Kasumi-1 (cell line): ENCODE results near the gene WDR31.
"Not testable (repeated sequence)": the region's sequence is repeated elsewhere in the genome, so short reads cannot be mapped to it uniquely, and the experiment has no call there.

ENCODE experiments used
- DNase-seq, 2 experiments: peaks; one replicate each; lab custom pipeline; 2025; lab: John Stamatoyannopoulos, UW

WDR31 gene

DNA sequence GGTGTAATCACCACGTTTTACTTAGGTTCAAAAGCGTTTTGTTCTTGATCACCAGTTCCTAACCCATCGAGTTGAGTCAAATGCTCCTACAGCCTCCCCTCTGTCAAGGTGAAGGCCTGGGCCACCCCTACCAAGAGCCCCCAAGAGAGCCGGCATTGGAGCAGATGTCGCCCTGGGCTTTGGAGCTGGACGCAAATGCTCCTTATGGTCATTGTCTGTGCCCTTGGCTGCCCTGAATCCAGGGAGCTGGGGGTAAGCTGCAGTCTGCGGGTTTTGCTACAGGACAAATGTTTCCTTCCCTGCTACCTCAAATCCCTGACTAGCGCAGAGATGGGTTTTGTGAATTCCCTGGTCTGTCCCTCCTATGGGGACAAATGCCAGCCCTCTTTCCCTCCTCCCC, 41.8 kb downstream of the WDR31 start:
- no peak for DNase-seq

DNA sequence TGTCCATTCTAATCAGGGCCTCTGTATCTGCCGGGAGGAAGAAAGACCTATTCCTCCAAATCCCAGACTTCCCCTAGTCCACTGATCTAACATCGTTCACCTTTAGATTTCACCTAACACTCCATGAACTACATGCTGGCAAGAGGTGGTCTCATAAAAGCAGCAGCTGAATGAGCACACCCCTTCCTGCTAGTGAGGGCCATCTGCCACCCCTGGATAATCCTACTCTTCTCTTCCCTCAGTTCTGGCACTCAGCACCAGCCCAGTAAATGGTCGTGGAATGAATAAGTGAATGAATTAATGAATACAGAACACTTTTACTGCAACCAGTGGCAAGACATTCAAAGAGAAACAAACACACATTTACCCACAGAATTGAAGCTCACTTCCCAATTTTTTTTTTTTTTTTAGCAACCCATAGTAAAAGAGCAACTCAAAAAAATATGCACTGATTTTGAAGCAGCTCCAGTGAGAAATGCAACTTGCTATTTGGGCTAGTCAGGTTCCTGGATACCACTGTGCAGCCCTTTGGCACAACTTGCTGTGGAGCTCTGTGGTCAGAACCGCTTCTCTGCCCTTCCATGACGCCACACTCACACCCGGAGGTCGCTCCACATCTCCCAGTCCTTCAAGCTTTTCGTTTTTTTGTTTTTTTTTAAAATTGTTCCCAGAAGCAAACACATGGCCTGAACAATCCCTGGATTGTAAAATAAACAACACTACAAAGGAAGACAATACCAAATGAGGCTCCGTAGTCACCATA, 43.1 kb downstream of the WDR31 start:
- no peak for DNase-seq

DNA sequence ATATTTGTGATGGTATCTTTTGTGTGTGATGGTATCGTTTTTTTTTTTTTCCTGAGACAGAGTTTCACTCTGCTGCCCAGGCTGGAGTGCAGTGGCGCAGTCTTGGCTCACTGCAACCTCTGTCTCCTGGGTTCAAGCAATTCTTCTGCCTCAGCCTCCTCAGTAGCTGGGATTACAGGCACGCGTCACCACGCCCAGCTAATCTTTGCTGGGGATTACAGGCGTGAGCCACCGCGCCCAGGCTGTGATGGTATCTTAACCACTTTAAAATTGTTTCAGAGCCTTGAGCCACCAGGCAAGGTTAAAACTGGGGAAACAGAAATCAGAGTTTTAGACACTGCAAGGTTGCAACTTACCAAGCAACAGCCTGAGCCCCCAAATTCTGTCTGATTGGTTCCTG, 43.8 kb downstream of the WDR31 start:
- DNase-seq, result not testable (repeated sequence)

DNA sequence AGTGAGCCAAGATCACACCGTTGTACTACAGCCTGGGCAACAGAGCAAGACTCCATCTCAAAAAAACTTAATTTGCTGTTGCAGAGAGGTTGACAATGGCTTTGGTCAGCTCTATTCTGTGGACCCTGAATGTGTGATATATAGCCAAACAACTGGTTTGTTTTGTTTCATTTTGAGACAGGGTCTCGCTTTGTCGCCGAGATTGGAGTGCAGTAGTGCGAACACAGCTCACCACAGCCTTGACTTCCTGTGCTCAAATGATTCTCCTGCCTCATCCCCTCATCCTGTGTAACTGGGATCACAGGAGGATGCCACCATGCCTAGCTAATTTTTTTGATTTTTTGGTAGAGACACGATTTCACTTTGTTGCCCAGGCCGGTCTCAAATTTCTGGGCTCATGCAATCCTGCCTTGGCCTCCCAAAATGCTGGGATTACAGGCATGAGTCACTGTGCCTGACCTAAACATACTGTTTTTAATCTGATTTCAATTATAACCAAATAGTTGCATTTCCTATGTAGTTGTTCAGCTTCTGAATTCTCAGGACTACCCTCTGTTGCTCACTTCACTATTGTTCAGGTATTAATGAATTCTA, 46.7 kb downstream of the WDR31 start:
- no peak for DNase-seq

DNA sequence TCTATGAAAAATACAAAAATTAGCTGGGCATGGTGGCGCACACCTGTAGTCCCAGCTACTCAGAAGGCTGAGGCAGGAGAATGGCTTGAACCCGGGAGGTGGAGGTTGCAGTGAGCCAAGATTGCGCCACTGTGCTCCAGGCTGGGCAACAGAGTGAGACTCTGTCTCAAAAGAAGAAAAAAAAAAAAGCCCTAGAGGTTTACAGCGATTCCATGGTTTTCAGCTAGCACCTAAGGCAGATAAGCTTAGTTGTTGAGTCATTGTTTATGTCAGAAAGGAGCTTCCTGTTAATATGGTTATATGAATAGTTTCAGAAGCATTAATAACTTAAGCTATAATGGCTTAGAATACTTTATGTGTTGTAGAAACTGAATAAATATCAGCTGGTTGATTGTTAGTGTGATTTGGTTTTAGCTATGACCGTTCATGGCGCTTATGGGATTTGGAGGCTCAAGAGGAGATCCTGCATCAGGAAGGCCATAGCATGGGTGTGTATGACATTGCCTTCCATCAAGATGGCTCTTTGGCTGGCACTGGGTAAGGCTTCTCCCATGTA, 49.9 kb downstream of the WDR31 start:
- DNase-seq, result no peak

DNA sequence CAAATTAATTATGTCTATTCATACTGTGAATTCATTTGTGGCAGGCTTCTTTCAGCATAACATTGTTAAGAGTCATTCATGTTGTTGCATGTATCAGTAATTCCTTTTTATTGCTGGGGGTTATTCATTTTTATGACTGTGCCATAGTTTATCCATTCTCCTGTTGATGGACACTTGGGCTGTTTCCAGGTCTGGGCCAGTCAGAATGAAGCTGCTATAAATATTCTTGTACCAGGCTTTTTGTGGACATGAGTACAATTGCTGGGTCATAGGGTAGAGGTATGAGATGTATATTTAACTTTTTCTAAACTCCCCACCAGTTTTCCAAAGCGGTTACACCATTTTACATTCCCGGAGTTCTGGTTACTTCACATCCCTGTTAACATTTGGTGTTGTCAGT, 51.0 kb downstream of the WDR31 start:
- no peak for DNase-seq

DNA sequence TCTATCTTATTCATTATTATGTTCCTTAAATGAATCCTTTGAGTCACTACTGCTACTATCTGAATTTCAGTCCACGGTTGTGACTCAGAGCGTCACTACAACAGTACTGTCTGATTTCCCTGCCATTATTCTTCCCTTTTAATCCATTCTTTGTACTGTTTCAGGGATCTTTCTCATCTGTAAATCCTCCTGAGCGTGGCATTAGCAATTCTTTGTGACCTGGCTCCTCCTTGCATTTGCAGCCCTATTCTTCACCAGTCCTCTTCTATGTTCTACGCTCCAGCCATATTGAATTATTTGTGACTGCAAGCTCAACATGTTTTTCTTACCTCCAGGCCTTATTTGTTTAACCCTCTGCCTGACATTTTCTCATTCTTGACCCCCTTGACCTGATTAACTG, 58.7 kb downstream of the WDR31 start:
- DNase-seq, result no peak

DNA sequence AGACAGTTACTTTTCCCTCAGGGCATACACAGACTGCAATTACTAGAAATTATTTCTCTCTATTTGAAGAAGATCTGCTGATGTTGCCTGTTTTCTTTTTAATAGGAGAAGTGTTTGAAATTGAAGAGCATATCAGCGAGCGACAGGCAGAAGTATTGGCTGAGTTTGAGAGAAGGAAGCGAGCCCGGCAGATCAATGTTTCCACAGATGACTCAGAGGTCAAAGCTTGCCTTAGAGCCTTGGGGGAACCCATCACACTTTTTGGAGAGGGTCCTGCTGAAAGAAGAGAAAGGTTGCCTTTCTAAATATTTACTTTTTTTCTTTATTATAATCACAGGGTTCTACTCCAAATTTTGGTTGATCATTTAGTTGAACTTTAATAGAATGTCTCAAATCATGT, 61.2 kb downstream of the WDR31 start:
- DNase-seq, result no peak

DNA sequence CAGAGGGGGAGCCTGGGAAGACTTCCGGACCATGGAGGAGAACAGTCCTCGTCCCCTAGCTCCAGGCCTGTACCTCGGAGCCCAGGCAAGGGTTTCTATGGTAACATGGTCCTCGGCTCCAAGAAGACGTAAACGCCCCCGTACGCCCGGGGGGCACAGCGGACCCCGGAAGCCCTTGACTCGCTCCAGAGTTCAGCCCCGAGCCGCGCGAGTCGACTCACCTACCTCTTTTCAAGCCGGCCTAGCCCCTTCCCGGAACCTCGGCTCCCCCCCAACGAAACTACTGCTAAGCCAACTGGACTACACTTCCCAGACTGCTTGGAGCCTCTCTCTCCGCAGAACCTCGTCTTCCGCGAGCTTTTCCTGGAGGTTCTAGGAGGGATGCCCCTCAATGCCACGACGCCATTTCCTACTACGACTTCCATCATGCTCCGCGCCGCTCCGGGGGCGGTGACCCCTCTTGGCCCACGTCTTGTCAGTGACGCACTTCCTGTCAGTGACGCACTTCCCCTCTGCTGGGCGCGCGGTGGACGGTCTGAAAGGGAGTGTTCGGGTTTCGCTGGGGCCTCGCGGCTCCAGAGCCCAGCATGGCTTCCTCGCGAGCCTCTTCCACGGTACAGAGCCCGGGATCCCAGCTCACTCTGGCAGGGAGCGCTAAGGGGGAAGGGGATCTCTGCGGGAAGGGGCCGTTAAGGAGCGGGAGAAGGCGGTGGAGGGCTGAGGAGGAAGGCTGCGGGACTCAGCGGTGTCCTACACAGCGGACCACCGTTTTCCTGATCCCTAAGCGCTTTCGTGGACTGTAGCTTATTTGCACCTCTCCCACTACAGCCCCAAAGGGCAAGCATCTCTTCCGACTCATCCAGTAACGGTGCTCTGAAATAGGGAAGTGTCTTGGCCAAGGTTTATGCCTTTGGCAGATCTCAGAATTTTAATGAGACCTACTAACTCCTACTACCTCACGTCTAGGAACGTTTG, 64.6 kb downstream of the WDR31 start, which contains the start of the genes CDC26 and PRPF4:
Gene CDC26, minus strand, starts transcription at position 416 of the 975 bp plus-strand sequence. CDS start 3,065 bp downstream, outside the sequence.
Gene PRPF4, plus strand, starts transcription at position 502 of the 975 bp plus-strand sequence. Its CDS starts 86 bp downstream, at position 588.
- peak; percentile 98 for DNase-seq

DNA sequence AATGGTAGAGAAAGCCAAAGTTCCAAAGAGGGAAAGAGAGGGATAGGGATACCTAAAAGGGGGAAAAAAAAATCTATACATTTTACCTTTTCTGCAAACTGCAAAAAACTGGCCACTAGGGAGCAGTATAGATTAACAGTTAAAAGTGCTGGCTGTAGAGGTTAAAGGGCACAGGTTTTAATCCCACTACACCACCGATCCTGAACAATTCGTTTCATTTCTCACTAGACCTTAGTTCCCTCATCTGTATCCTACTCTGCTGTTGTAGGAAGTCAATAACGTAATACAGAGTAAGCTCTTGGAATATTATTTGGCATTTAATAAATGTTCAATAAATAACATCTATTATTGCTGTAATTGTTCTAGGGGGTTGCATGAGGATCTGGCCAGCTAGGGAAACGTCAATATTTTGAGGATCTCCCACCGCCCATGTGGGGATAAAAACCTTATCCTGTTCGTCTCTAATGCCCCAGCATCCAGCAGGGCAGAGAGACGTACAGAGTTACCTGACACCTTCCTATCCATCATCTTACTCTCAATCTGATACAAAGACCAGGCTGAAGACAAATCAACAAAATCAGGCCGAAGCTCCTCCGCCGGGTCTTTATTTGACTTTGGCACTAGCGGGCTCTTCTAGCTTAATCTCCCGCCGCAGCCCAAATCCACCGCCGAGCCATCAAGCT, 65.5 kb downstream of the WDR31 start:
- DNase-seq, result peak; percentile 72 to 86

DNA sequence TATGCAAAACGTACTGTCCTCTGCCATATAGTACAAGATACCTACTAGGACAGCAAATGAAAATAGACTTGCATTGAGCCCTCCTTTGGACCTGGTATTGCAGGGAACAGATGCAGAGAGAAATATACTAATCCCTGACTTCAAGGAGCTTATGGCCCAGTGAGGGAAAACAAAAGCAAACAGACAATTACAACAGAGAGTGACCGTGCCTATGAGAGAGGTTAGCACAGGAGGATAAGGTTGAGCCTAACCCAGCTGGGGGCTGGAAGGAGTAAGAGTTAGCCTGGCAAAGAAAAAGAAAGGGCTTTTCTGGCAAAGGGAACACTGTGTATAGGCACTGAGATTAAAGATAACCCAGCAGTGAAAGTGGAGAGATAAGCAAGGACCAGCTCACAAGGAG, 70.2 kb downstream of the WDR31 start:
- DNase-seq, result no peak

DNA sequence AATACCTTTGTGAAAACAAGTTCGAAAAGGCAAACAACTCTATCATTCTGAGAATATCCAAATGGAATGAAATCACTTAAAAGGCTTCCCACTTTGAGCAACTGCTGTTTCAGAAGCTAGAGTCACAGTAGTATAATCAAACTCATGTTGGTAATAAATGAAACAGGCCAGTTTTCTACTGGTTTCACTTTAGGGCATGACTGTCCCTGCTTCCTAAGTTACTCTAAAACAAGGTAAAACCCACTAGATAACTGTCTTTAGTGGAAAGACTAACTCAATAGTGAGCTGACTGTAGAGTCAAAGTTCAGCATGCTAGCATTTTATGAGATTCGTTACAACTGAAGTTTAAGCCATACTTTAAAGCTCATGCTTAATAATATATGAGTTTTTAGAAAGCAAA, 70.7 kb downstream of the WDR31 start:
- no peak for DNase-seq

DNA sequence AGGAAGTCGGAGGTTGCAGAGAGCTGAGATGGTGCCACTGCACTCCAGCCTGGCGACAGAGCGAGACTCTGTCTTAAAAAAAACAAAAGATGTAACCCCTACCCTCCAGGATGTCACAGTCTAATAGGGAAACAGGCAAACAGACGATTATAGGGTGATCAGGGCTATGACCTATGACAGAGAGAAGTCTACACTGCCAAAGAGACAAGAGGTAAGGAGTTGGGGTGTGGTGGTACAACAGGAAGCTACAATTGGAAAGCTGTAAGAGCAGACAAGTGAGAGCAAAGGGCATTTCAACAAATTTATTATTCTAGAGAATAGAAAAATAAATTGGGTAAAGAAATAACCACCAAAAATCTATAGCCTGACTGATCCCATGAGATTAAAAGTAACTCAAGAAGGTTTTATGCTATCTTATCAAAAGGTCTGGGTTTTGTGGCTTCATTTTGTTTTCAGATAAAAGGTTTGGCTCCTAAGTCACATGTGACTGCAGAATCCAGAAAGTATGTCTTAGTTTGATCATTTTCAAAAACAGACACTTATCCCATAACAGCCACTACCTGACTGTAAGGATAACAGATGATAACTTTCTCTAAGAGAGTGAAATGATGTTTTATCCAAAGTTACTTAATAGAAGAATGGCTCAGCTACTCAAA, 72.0 kb downstream of the WDR31 start:
- DNase-seq, result no peak

DNA sequence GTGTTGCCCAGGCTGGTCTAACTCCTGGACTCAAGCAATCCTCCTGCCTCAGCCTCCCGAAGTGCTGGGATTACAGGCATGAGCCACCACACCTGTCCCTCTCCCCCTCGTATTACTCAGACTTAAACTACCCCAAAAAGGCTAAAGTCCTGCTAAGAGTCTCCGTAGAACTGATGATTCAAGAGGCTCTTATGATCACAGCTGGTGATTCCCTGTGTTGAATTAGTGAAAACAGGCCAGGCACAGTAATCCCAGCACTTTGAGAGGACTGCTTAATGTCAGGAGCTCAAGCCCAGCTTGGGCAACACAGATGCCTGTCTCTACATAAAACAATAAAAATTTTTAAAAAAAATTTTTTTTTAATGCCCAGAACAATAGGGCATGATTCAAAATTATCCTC, 73.9 kb downstream of the WDR31 start:
- DNase-seq, result no peak
